ENCODE results near the gene ZNF37A. TPM values are rescaled to one million over a fixed set of nuclear protein-coding genes. Genes with fewer than 3 reads are reported as not detected.

Gene ZNF37A
- total and polyA plus RNA-seq, 10 of the 15 experiments (the other 5 are each of a cell fraction or from before 2014, with no cell fraction given) = 3.3 to 24.2 (median 12.1) TPM

DNA sequence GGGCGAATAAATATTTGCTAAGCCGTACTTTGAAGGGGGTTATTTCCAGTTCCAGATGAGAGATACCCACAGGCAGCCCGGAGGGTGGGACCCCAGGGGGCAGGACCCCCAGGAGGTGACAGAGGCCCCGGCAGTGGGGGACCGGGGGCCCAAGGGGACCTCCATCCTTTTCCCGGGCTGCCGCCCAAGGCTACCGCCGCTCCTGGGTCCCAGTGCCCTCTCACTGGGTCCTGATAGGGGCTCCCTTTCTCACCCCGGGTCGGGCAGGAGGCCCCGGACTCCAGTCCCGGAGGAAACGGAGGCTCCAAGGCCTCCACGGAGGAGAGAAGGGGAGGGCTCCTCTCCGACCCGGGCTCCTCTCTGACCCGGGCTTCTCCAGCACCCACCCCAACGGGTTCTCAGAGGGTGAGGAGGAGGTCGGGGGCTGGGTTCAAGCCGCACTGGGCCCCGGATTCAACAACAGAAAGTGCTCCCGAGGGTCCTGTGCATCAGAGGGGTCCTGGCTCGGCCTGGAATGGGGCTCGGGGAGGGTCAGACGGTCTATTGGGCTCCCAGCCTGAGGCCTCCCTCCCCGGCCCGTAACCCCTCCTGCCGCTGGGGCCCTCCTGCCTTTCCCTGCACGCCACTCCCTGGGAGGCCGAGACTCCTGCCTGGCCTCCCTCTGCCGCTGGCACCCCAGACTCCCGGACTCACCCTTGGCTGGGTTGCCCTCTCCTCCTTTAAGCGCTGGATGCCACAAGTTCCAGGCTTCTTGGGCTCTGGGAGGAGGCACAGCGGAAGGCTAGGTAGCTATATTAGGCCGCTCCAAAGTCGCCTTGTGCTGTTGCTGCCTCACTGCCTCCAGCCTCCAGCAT is 62.5 kb downstream of the ZNF37A start (continued):
- TF ChIP-seq, protein P1, sequence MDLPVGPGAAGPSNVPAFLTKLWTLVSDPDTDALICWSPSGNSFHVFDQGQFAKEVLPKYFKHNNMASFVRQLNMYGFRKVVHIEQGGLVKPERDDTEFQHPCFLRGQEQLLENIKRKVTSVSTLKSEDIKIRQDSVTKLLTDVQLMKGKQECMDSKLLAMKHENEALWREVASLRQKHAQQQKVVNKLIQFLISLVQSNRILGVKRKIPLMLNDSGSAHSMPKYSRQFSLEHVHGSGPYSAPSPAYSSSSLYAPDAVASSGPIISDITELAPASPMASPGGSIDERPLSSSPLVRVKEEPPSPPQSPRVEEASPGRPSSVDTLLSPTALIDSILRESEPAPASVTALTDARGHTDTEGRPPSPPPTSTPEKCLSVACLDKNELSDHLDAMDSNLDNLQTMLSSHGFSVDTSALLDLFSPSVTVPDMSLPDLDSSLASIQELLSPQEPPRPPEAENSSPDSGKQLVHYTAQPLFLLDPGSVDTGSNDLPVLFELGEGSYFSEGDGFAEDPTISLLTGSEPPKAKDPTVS (IDR thresholded peaks at IDR 0.05; ENCODE audit: low read depth, low read length) = no peak
- TF ChIP-seq MTA2 (IDR thresholded peaks at IDR 0.05; ENCODE audit: low read depth) = no peak

DNA sequence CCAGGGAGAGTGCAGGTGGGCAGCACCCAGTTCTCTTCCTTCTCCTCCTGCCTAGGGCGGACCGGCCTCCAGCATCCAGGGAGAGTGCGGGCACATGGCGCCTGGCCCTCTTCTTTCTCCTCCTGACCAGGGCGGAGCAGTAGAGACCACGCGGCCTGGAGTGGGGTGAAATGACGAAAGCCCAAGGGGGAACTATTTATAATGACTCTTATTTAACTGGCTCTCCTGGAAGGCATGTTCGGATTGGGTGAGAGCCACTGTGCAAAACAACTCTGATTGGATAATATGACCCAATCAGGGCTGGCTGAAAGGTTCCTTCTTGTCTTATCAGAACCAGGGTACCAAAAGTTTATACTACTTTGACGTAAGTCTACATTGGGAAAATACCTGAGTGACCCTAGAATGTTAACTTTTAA is 63.1 kb downstream of the ZNF37A start:
- H3K4me1 ChIP-seq (ENCODE audit: control insufficient read depth, insufficient read depth, low read length) = no peaks in the 10 kb centered on the region
- H2AFZ ChIP-seq (ENCODE audit: control insufficient read depth, low read depth, low read length) = no peak overlapping the region
- intact Hi-C loops (cut with micrococcal nuclease; ENCODE audit: unreplicated experiment) (no loop called here), in situ Hi-C loops (cut with MboI) (no loop called here)
- no peak for DNase-seq (ENCODE audit: low read depth, low spot score)
- H3K79me2 ChIP-seq (ENCODE audit: control insufficient read depth, insufficient read depth, low read length) = no peaks in the 10 kb centered on the region
- no peaks in the 10 kb centered on the region; the same call in 2 of the 3 replicates for H3K9me3 ChIP-seq (replicated peaks; ENCODE audit: control insufficient read depth, insufficient read depth, low read length)
- H3K4me2 ChIP-seq (ENCODE audit: control insufficient read depth, insufficient read depth) = no peak overlapping the region
- H3K27me3 ChIP-seq (replicated peaks in 1 of 2; ENCODE audit: control insufficient read depth in 2 of 2, insufficient read depth in 2 of 2, low read length in 1 of 2) = no peaks in the 10 kb centered on the region
- ChIA-PET RAD21 (ENCODE audit: unreplicated experiment) (no interaction called here), POLR2A (no interaction called here), SMC1A (ENCODE audit: uncharacterized antibody, unreplicated experiment) (no interaction called here), CTCF (no interaction called here)
- H3K9ac ChIP-seq (ENCODE audit: control insufficient read depth, insufficient read depth, low read length) = no peak overlapping the region
- no peaks in the 10 kb centered on the region for H4K20me1 ChIP-seq (ENCODE audit: control insufficient read depth, insufficient read depth)
- no peak overlapping the region for H3K4me3 ChIP-seq
- no peaks in the 10 kb centered on the region for H3K36me3 ChIP-seq (ENCODE audit: control insufficient read depth in 2 of 2, insufficient read depth in 2 of 2, low read length in 1 of 2)
- no peak for TF ChIP-seq HDAC2 (IDR thresholded peaks at IDR 0.05)
- no peak for TF ChIP-seq CBFB (IDR thresholded peaks at IDR 0.05; ENCODE audit: low read depth)
- TF ChIP-seq FOXM1 (IDR thresholded peaks at IDR 0.05; ENCODE audit: low read depth, low read length) = no peak
- TF ChIP-seq SRF (IDR thresholded peaks at IDR 0.05; ENCODE audit: low read depth in 2 of 2, low read length in 2 of 2) = no peak
- TF ChIP-seq ZBED1 (IDR thresholded peaks at IDR 0.05; ENCODE audit: borderline replicate concordance) = no peak
- TF ChIP-seq, protein P2, sequence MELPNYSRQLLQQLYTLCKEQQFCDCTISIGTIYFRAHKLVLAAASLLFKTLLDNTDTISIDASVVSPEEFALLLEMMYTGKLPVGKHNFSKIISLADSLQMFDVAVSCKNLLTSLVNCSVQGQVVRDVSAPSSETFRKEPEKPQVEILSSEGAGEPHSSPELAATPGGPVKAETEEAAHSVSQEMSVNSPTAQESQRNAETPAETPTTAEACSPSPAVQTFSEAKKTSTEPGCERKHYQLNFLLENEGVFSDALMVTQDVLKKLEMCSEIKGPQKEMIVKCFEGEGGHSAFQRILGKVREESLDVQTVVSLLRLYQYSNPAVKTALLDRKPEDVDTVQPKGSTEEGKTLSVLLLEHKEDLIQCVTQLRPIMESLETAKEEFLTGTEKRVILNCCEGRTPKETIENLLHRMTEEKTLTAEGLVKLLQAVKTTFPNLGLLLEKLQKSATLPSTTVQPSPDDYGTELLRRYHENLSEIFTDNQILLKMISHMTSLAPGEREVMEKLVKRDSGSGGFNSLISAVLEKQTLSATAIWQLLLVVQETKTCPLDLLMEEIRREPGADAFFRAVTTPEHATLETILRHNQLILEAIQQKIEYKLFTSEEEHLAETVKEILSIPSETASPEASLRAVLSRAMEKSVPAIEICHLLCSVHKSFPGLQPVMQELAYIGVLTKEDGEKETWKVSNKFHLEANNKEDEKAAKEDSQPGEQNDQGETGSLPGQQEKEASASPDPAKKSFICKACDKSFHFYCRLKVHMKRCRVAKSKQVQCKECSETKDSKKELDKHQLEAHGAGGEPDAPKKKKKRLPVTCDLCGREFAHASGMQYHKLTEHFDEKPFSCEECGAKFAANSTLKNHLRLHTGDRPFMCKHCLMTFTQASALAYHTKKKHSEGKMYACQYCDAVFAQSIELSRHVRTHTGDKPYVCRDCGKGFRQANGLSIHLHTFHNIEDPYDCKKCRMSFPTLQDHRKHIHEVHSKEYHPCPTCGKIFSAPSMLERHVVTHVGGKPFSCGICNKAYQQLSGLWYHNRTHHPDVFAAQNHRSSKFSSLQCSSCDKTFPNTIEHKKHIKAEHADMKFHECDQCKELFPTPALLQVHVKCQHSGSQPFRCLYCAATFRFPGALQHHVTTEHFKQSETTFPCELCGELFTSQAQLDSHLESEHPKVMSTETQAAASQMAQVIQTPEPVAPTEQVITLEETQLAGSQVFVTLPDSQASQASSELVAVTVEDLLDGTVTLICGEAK (IDR thresholded peaks at IDR 0.05; ENCODE audit: borderline replicate concordance) = no peak
- no peak for TF ChIP-seq NFYB (IDR thresholded peaks at IDR 0.05; ENCODE audit: insufficient read depth, low read depth, low read length)
- no peak for TF ChIP-seq GATAD2B (conservative IDR thresholded peaks at IDR 0.05; ENCODE audit: low read depth)
- no peak for ATAC-seq
- WGBS (ENCODE audit: insufficient coverage, insufficient replicate concordance, low lambda C conversion rate, missing lambda C conversion rate) = 68% methylated on average over 10 of the region's 10 CpGs
- BruUV-seq (replicated peaks) = no TSS peak
- FAIRE-seq = no peak
- no peak overlapping the region for H3K27ac ChIP-seq (ENCODE audit: control insufficient read depth, insufficient read depth)

Measured in GM12878 (cell line).